H7 (cell line): ENCODE results near the gene GLCCI1. TPM values are rescaled to one million over a fixed set of nuclear protein-coding genes. Genes with fewer than 3 reads are reported as not detected.

ENCODE experiments used
- DNase-seq: peaks from one replicate; pipeline ENCODE4 v3.0.0; 2012
- H3K27me3 ChIP-seq: 2 replicates; pipeline ENCODE4 v1.6.0; 2011; ENCODE audit warnings: mild to moderate bottlenecking, low read length; ENCODE audit not compliant: control insufficient read depth, insufficient read depth
- H3K36me3 ChIP-seq: replicated peaks from 2 replicates; pipeline ENCODE4 v1.5.1; 2011; ENCODE audit warnings: low read length; ENCODE audit not compliant: control insufficient read depth, insufficient read depth
- H3K4me3 ChIP-seq: 2 replicates; pipeline ENCODE4 v1.5.1; 2011; ENCODE audit warnings: low read depth, mild to moderate bottlenecking, control low read depth, low read length, moderate library complexity; ENCODE audit not compliant: insufficient read depth
- total RNA-seq: library from RNA; depleted of rRNA; stranded (reverse); fragments of >200 nt; shearing (Covaris generic); gene quantifications from 2 replicates; pipeline ENCODE4 v1.2.3, GENCODE V29; 2014

The GLCCI1 gene
- total RNA-seq, 1 experiment from 2014 or later = 8.9 TPM

GRCh38 chr7:8121243-8121642 lies 152.6 kb downstream of the GLCCI1 start:
- H3K36me3 ChIP-seq = no peaks in the 10 kb centered on the region; the same call in none of the 2 replicates
- no peak overlapping the region for H3K4me3 ChIP-seq
- no peak for DNase-seq
- no peaks in the 10 kb centered on the region for H3K27me3 ChIP-seq

DNA sequence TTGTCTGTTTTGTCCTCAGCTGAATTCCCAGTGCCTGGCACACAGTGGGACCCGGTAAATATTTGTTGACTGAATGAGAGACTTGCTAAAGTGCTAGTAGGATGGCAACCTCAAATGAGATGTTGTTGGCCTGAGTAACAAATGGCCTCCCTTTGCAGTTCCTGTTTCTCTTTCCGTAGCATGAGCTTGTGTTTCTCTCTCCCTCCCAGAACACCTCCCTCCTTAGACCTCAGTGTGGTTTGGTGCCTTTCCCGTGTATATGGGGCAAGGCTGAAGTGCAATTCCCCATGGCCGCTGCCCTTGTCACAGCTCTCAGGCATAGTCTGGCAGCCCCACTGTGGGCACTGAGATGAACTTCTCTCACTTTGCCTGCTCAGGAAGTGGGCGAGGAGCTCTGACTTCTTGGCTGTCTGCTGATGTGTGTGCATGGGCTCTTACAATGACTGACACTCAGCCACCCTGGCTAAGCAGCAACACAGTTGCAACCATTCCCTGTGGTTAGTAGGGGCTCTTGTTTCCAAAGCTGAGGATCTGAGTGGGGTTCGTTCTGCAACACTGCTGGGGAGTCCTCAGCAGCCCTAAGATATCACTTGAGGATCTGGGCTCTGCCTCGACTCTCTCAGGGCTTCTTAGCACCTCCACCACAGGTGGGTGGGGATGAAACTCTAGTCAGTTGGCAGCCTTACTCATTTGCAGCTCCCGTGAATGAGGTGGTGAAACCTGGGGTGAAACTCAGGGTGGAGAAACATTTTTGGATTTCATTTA lies 157.3 kb downstream of the GLCCI1 start:
- H3K36me3 ChIP-seq = no peaks in the 10 kb centered on the region; the same call in none of the 2 replicates
- H3K27me3 ChIP-seq = no peaks in the 10 kb centered on the region
- no peak for DNase-seq
- no peak overlapping the region for H3K4me3 ChIP-seq

GRCh38 chr7:8126601-8127167 lies 158.1 kb downstream of the GLCCI1 start:
- no peaks in the 10 kb centered on the region; the same call in none of the 2 replicates for H3K36me3 ChIP-seq
- no peaks in the 10 kb centered on the region for H3K27me3 ChIP-seq
- H3K4me3 ChIP-seq = no peak overlapping the region
- no peak for DNase-seq

GRCh38 chr7:8128449-8129317 lies 160.1 kb downstream of the GLCCI1 start:
- Histone ChIP-seq H3K27me3 (no peaks in the 10 kb centered on the region), H3K36me3 (no peaks in the 10 kb centered on the region; the same call in 1 of the 2 replicates), H3K4me3 (no peak overlapping the region)
- no peak for DNase-seq

DNA sequence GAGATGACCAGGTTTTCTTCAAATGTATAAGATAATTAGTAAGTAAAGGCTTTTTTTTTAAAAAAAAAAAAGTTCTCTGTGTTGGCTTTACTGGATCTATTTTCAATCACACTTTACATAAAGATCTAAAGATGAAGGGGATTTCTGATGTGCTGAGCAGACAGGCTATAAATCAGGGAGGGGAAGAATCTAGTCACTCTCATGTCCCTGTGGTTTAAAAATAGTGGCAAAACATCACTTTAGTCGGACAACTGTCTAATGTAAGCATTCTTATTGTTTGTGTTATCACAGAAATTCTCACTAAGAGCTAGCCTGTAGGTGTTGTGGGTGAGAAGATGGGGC lies 160.7 kb downstream of the GLCCI1 start:
- Histone ChIP-seq H3K27me3 (no peaks in the 10 kb centered on the region), H3K36me3 (no peaks in the 10 kb centered on the region; the same call in 1 of the 2 replicates), H3K4me3 (no peak overlapping the region)
- no peak for DNase-seq

DNA sequence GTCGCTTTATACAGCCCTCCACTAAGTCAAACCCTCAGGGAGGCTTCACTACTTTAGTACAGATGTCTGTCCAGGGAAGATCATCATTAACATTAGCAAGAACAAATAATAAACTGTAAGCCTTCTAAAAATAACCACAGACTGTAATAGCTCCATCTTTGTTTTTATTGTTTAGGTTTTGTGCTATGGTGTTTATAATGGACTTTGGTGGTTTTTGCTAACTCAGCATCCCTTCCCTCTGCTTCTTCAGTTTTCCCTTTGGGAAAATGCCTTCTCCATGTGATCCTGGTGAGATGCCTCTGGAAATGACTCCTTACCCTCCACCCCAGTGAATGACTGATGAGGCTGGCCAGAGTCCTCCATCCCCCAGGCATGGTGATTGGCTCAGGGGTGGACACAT lies 162.1 kb downstream of the GLCCI1 start:
- no peaks in the 10 kb centered on the region; the same call in 1 of the 2 replicates for H3K36me3 ChIP-seq
- no peak for DNase-seq
- no peak overlapping the region for H3K4me3 ChIP-seq
- H3K27me3 ChIP-seq = no peaks in the 10 kb centered on the region

DNA sequence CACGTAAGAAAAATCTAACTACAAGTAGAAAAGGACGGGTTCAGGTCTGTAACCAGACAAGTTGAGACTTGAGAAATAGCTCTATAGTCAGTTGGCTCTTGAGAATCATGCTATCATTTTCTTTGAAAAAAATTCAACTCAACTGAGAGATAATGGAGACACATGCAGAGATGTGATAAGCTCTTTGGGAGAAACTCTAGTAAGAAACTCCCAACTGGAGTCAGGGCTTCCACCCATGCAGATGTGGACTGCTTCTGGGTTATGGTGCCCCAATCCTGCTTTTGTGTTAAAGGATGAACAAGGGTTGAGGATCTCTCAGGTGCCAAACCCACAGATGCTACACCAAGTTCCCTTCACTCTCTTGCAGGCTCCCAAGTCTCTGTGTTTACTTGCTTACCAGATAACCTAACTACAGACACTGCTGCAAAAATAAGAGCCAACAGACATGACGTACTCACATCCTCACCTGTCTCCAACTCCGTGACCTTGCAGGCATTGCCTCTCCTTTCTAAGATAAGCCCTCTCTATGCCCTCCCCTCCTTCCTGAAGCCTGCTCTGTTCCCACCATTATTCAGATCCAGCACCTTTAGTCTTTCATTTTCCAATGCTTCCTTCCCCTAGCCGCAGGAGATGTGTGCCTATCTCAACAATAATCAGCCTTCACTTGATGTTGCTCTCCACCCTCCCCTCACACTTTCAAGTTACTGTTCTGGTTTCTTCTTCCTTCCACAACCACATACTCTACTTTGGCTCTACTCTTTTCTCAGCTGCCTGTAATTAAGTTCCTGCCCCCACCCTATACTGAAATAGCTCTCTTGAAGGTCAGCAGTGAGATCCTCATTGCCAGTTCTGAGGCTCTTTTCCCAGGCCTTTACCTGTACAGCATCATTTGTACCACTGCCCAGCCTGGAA lies 163.4 kb downstream of the GLCCI1 start:
- DNase-seq = no peak
- no peaks in the 10 kb centered on the region for H3K27me3 ChIP-seq
- H3K36me3 ChIP-seq = no peaks in the 10 kb centered on the region
- no peak overlapping the region for H3K4me3 ChIP-seq

GRCh38 chr7:8133188-8133848 lies 164.7 kb downstream of the GLCCI1 start:
- Histone ChIP-seq H3K36me3 (no peaks in the 10 kb centered on the region), H3K4me3 (no peak overlapping the region), H3K27me3 (no peaks in the 10 kb centered on the region)
- DNase-seq = no peak

DNA sequence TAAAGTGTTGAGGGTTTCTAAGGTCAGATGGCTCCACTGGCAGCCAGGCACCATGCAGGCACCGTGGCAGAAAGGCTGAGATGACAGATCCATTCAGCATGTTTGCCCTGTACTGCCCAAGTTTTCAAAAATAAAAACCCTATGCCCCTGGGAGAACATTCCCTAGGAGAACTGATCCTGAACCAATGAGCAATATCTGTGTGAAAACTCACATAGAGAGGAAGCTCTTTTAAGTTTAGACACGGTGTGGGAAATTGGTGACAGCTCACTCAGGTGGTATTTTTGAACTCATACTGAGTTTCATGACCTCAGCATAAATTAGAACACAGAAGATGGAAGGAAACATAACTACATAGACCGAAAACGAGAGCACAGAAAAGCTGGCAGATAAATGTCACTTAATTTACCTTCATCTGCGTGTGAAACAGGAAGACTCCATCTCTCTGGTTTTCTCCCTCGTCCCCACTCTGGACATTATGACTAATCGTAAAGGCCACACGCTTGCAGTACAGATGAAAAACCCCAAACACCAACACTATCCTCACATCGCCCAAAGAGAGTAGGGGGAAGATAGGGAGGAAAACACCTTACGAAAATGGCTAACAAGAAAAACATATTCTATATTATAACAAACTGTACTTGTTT lies 165.6 kb downstream of the GLCCI1 start:
- no peaks in the 10 kb centered on the region for H3K27me3 ChIP-seq
- no peaks in the 10 kb centered on the region for H3K36me3 ChIP-seq
- DNase-seq = no peak
- no peak overlapping the region for H3K4me3 ChIP-seq

DNA sequence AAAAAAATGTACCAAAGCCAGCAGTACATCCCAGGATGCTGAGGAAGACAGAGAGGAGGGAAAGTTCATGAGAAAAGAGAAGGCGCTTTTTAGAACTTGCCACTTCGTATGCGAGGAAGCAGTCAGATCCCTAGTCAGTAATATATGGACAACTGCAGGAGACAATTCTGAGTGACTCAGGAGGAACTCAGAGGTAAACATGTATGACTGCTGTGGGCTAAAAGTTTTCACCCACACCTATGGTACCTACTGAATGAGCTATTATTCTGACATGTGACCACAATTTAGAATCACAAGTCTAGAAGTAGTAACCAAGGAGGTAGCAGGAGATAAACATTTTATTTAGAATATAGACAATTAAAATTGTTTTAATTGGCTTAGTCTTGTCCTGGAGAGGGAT lies 166.8 kb downstream of the GLCCI1 start:
- Histone ChIP-seq H3K4me3 (no peak overlapping the region), H3K27me3 (no peaks in the 10 kb centered on the region), H3K36me3 (no peaks in the 10 kb centered on the region)
- DNase-seq = no peak

GRCh38 chr7:8136051-8136730 lies 167.6 kb downstream of the GLCCI1 start:
- no peak for DNase-seq
- no peaks in the 10 kb centered on the region for H3K27me3 ChIP-seq

More at GRCh38 chr7:8136051-8136730, 167.6 kb downstream of the GLCCI1 start:
- no peaks in the 10 kb centered on the region for H3K36me3 ChIP-seq
- no peak overlapping the region for H3K4me3 ChIP-seq
